NCI-H2081 treated with DMSO at 0.1 percent for 48 hours (cell line): ENCODE measurements around the gene INPP5D.
"Not testable (repeated sequence)": the region's sequence is repeated elsewhere in the genome, so short reads cannot be mapped to it uniquely, and the experiment has no call there.

Experiments
- DNase-seq: peaks from one replicate; lab custom pipeline; 2025; lab: John Stamatoyannopoulos, UW

The INPP5D gene

GRCh38 chr2:233059797-233060500 lies at the start of gene INPP5D:
TSS of gene INPP5D (plus strand) at chr2:233060342. CDS start at chr2:233060479, 137 bp downstream.
- DNase-seq, result no peak

- DNase-seq, result no peak
Observed at GRCh38 chr2:233010569-233011267, 49.4 kb upstream of the INPP5D start.

- DNase-seq, result no peak
Observed at GRCh38 chr2:233011268-233011650, 48.9 kb upstream of the INPP5D start.

- DNase-seq, result no peak
Observed at GRCh38 chr2:233011702-233012131, 48.4 kb upstream of the INPP5D start.

GRCh38 chr2:233012301-233012971 lies 47.7 kb upstream of the INPP5D start:
- no peak for DNase-seq

GRCh38 chr2:233013027-233013461 lies 47.1 kb upstream of the INPP5D start, which contains the start of gene NGEF:
TSS of gene NGEF (minus strand) at chr2:233013256. CDS start at chr2:232974890, 38,366 bp downstream.
- no peak for DNase-seq

- no peak for DNase-seq
Observed at GRCh38 chr2:233013650-233014049, 46.5 kb upstream of the INPP5D start.

- DNase-seq, result no peak
Observed at GRCh38 chr2:233015019-233015645, 45.0 kb upstream of the INPP5D start.

- no peak for DNase-seq
Observed at GRCh38 chr2:233017947-233018346, 42.2 kb upstream of the INPP5D start.

GRCh38 chr2:233019610-233020009 lies 40.5 kb upstream of the INPP5D start:
- not testable (repeated sequence) for DNase-seq

GRCh38 chr2:233020454-233020853 lies 39.7 kb upstream of the INPP5D start:
- no peak for DNase-seq

- no peak for DNase-seq
Observed at GRCh38 chr2:233021771-233022170, 38.4 kb upstream of the INPP5D start.

GRCh38 chr2:233022561-233022960 lies 37.6 kb upstream of the INPP5D start:
- DNase-seq, result no peak

- DNase-seq, result no peak
Observed at GRCh38 chr2:233023007-233023760, 37.0 kb upstream of the INPP5D start.

- DNase-seq, result no peak
Observed at GRCh38 chr2:233023761-233024410, 36.3 kb upstream of the INPP5D start.

- no peak for DNase-seq
Observed at GRCh38 chr2:233025706-233026105, 34.4 kb upstream of the INPP5D start.

- no peak for DNase-seq
Observed at GRCh38 chr2:233026198-233026813, 33.8 kb upstream of the INPP5D start.

- DNase-seq, result no peak
Observed at GRCh38 chr2:233029321-233029720, 30.8 kb upstream of the INPP5D start.

GRCh38 chr2:233031556-233032500 lies 28.3 kb upstream of the INPP5D start:
- no peak for DNase-seq
